GM12878 (cell line): ENCODE measurements around the gene FAM200B. TPM values are rescaled to one million over a fixed set of nuclear protein-coding genes. Genes with fewer than 3 reads are reported as not detected.

ENCODE experiments used
- ATAC-seq: fragments of 200-7000 bp; cut with Tn5 transposase; 3 replicates; pipeline ENCODE4 v1.9.1; 2020; ENCODE audit warnings: mild to moderate bottlenecking, moderate library complexity
- BruUV-seq: library from RNA; stranded (reverse); fragments of 400-500 nt; replicated peaks from 2 replicates; lab custom pipeline; 2021; lab: Mats Ljungman, UMichigan
- CTCF ChIA-PET: fragments of 300-600 bp; sonication (Branson Sonifier 250); formaldehyde crosslinking; extraction: SDS; loops from one replicate; lab custom pipeline; 2021; ENCODE audit warnings: inconsistent platforms; lab: Yijun Ruan, JAX
- POLR2A ChIA-PET: fragments of 350-600 bp; formaldehyde crosslinking; extraction: SDS; loops from one replicate; lab custom pipeline; 2021; ENCODE audit warnings: inconsistent platforms; lab: Charles Lee
- RAD21 ChIA-PET: fragments of 300-600 bp; sonication (Branson Sonifier 250); formaldehyde crosslinking; loops from one replicate; lab custom pipeline; 2023; ENCODE audit warnings: antibody characterized with exemption; ENCODE audit not compliant: unreplicated experiment; lab: Charles Lee
- SMC1A ChIA-PET: fragments of 300-600 bp; sonication (Branson Sonifier 250); formaldehyde crosslinking; loops from one replicate; lab custom pipeline; 2023; ENCODE audit not compliant: unreplicated experiment, uncharacterized antibody; lab: Charles Lee
- DNase-seq: peaks from one replicate; pipeline ENCODE4 v3.0.0-alpha.2; 2011; ENCODE audit warnings: low read depth, low spot score
- FAIRE-seq: peaks from 3 replicates; lab custom pipeline; 2011; peaks lifted over from hg19 to GRCh38; lab: Jason Lieb, UNC
- H2AFZ ChIP-seq: 2 replicates; pipeline ENCODE4 v1.6.0; 2011; ENCODE audit warnings: low read depth, low read length, control low read depth; ENCODE audit not compliant: control insufficient read depth
- H3K27ac ChIP-seq: 2 replicates; pipeline ENCODE4 v1.5.1; 2011; ENCODE audit warnings: control low read depth; ENCODE audit not compliant: control insufficient read depth, insufficient read depth
- H3K27me3 ChIP-seq, 2 experiments: replicated peaks in 1 of 2; 2 replicates each; pipeline versions ENCODE4 v1.6.0 to v1.6.1; 2011; ENCODE audit warnings: low read length in 1 of 2; ENCODE audit not compliant: control insufficient read depth in 2 of 2, insufficient read depth in 2 of 2
- H3K36me3 ChIP-seq, 2 experiments: 2 replicates each; pipeline ENCODE4 v1.5.1; 2011; ENCODE audit warnings: low read length in 1 of 2; ENCODE audit not compliant: control insufficient read depth in 2 of 2, insufficient read depth in 2 of 2
- H3K4me1 ChIP-seq: 2 replicates; pipeline ENCODE4 v1.6.1; 2011; ENCODE audit warnings: mild to moderate bottlenecking, low read length, moderate library complexity, mixed read lengths; ENCODE audit not compliant: control insufficient read depth, insufficient read depth
- H3K4me2 ChIP-seq: 2 replicates; pipeline ENCODE4 v1.6.0; 2011; ENCODE audit warnings: control low read depth; ENCODE audit not compliant: control insufficient read depth, insufficient read depth
- H3K4me3 ChIP-seq: fragments of 200-600 bp; sonication (generic); 2 replicates; pipeline ENCODE4 v1.5.1; 2016
- H3K79me2 ChIP-seq: 2 replicates; pipeline ENCODE4 v1.6.0; 2011; ENCODE audit warnings: low read length; ENCODE audit not compliant: control insufficient read depth, insufficient read depth
- H3K9ac ChIP-seq: 2 replicates; pipeline ENCODE4 v1.8.0; 2011; ENCODE audit warnings: low read length, control low read depth, mixed read lengths; ENCODE audit not compliant: control insufficient read depth, insufficient read depth
- H3K9me3 ChIP-seq: replicated peaks from 3 replicates; pipeline ENCODE4 v1.5.1; 2011; ENCODE audit warnings: mild to moderate bottlenecking, low read length; ENCODE audit not compliant: control insufficient read depth, insufficient read depth
- H4K20me1 ChIP-seq: 2 replicates; pipeline ENCODE4 v1.6.0; 2011; ENCODE audit not compliant: control insufficient read depth, insufficient read depth
- BHLHE40 ChIP-seq, 2 experiments: fragments of 450-650 bp in 1 of 2; IDR thresholded peaks; 2 replicates each; pipeline ENCODE4 v1.6.1; 2011 to 2017; ENCODE audit warnings: low read depth in 2 of 2, borderline replicate concordance in 1 of 2, improper control_type of control experiment in 1 of 2, low read length in 1 of 2, mild to moderate bottlenecking in 1 of 2
- E2F4 ChIP-seq: IDR thresholded peaks from 2 replicates; pipeline ENCODE4 v1.6.1; 2012; ENCODE audit warnings: low read depth, low read length, improper control_type of control experiment
- ETV6 ChIP-seq, 2 experiments: fragments of 450-650 bp in 1 of 2; IDR thresholded peaks in 1 of 2; conservative IDR thresholded peaks in 1 of 2; 2 replicates each; pipeline ENCODE4 v1.6.1; 2014; ENCODE audit warnings: antibody characterized with exemption in 1 of 2, borderline replicate concordance in 1 of 2, low read depth in 1 of 2, mild to moderate bottlenecking in 1 of 2, moderate library complexity in 1 of 2
- HCFC1 ChIP-seq: fragments of 150-350 bp; IDR thresholded peaks from 2 replicates; pipeline ENCODE4 v1.6.1; 2014; ENCODE audit warnings: low read length
- POLR2A ChIP-seq: IDR thresholded peaks from 2 replicates; pipeline ENCODE4 v1.6.1; 2011; ENCODE audit warnings: low read depth, mild to moderate bottlenecking, low read length
- RCOR1 ChIP-seq: conservative IDR thresholded peaks from 2 replicates; pipeline ENCODE4 v1.6.1; 2012; ENCODE audit warnings: low read depth, low read length, improper control_type of control experiment
- RUNX3 ChIP-seq: IDR thresholded peaks from 2 replicates; pipeline ENCODE4 v1.6.1; 2012; ENCODE audit warnings: low read length, inconsistent platforms
- SMC3 ChIP-seq: IDR thresholded peaks from 2 replicates; pipeline ENCODE4 v1.6.1; 2011; ENCODE audit warnings: low read length, improper control_type of control experiment, borderline replicate concordance
- ZBTB11 ChIP-seq: fragments of 450-650 bp; formaldehyde crosslinking; IDR thresholded peaks from 2 replicates; pipeline ENCODE4 v1.5.0; 2022; ENCODE audit warnings: mild to moderate bottlenecking, missing genetic modification characterization
- ZNF687 ChIP-seq: fragments of 450-650 bp; IDR thresholded peaks from 2 replicates; pipeline ENCODE4 v1.6.1; 2017; ENCODE audit warnings: mild to moderate bottlenecking, moderate library complexity
- WGBS: methylation state at CpG from one replicate; pipeline ENCODE4 v1.1.6; 2016; ENCODE audit warnings: low lambda C conversion rate; ENCODE audit not compliant: insufficient replicate concordance, insufficient coverage; ENCODE audit errors: missing lambda C conversion rate; 5-methylcytosine and 5-hydroxymethylcytosine counted together
- in situ Hi-C: fragments of 300-500 bp; cut with MboI; formaldehyde crosslinking; loops from 9 replicates; pipeline ENCODE4 v1.14.3; 2018; ENCODE audit warnings: mixed read lengths
- intact Hi-C: fragments of 100-400 bp; cut with micrococcal nuclease; formaldehyde crosslinking; loops from one replicate; pipeline ENCODE4 v1.14.2; 2022; ENCODE audit not compliant: unreplicated experiment
- polyA plus RNA-seq, 11 experiments: library from polyadenylated mRNA; depleted of rRNA in 4 of 11; unstranded in 6 of 11; stranded (reverse) in 5 of 11; fragments of >200 nt; fragmentation: Nextera tagmentation in 4 of 11; fragmentation: Illumina TruSeq in 1 of 11; extraction: Ambion mirVana in 4 of 11; extraction: Trizol in 1 of 11; gene quantifications; 1 replicate in 1 of 11; 2 replicates in 10 of 11; pipeline versions ENCODE4 v1.2.1 to v1.2.3, GENCODE V29; 2011 to 2016; ENCODE audit warnings: inconsistent platforms in 2 of 11, missing spikeins in 2 of 11, low read depth in 1 of 11
- total RNA-seq, 4 experiments: library from RNA; depleted of rRNA in 3 of 4; stranded (reverse); fragments of >200 nt in 3 of 4; fragmentation: Illumina TruSeq in 1 of 4; extraction: Trizol in 1 of 4; gene quantifications; 2 replicates each; pipeline versions ENCODE4 v1.2.1 to v1.2.3, GENCODE V29; 2013 to 2021
- TF ChIP-seq, protein P1 (sequence below): fragments of 150-350 bp; IDR thresholded peaks from 2 replicates; pipeline ENCODE4 v1.6.1; 2014; ENCODE audit warnings: mild to moderate bottlenecking, low read depth, low read length

FAM200B gene
- total and polyA plus RNA-seq, 10 of the 15 experiments (the other 5 are each of a cell fraction or from before 2014, with no cell fraction given) = 13.8 to 48.5 (median 25.5) TPM

- TF ChIP-seq ZNF687 = no peak
Observed at GRCh38 chr4:15717657-15718416, 36.2 kb downstream of the FAM200B start (continued).

DNA sequence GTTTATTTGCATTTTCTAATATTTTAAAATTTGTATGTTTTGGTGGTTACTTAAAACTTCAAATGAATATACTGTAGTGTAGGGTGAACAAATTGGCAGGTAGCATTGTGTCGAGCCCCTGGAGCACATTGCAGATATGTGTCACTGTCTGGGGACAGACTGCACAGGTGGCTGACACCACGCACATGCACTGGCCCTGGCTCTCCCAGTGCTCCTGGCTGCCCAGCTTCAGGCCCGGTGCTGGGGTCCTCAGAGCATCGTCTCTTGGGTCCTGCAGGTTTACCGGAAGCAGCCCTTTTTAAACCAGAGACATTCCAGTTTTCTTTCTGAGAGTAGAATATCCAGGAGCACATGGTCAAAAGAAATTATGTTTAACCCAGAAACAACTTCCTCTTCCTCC, 36.8 kb downstream of the FAM200B start:
- no peak overlapping the region for H2AFZ ChIP-seq
- no TSS peak for BruUV-seq
- H3K9me3 ChIP-seq = no peaks in the 10 kb centered on the region
- no peaks in the 10 kb centered on the region for H3K4me1 ChIP-seq
- in situ Hi-C loops (no loop called here), intact Hi-C loops (loop anchor here (10.0 kb wide), 1 partner anchor 484 kb away; no protein-coding TSS in a partner anchor)
- DNase-seq (no peak), FAIRE-seq (no peak), ATAC-seq (no peak)
- no peaks in the 10 kb centered on the region for H3K79me2 ChIP-seq
- H3K9ac ChIP-seq = no peak overlapping the region
- H3K4me3 ChIP-seq = no peak overlapping the region
- H3K36me3 ChIP-seq = no peaks in the 10 kb centered on the region
- H3K27me3 ChIP-seq = no peaks in the 10 kb centered on the region
- POLR2A ChIA-PET = no interaction called here
- WGBS = 26% methylated on average over 5 of the region's 5 CpGs
- SMC1A ChIA-PET = interaction anchor here (0.9 to 1.3 kb wide), 2 partner anchors 164 to 300 kb away, joined by 3 read pairs; no protein-coding TSS in a partner anchor
- CTCF ChIA-PET = interaction anchor here (1.0 to 1.2 kb wide), 2 partner anchors 11 to 238 kb away, joined by 3 to 4 read pairs; no protein-coding TSS in a partner anchor
- H4K20me1 ChIP-seq = no peaks in the 10 kb centered on the region
- no peak overlapping the region for H3K27ac ChIP-seq
- no peak overlapping the region for H3K4me2 ChIP-seq
- RAD21 ChIA-PET = no interaction called here
- TF ChIP-seq ETV6 (conservative IDR thresholded peaks at IDR 0.05 in 1 of 2, IDR thresholded peaks at IDR 0.05 in 1 of 2; ENCODE audit: borderline replicate concordance in 1 of 2, low read depth in 1 of 2) (no peak), SMC3 (no peak), POLR2A (no peak), E2F4 (no peak), HCFC1 (no peak), RCOR1 (no peak), ZBTB11 (no peak), BHLHE40 (IDR thresholded peaks at IDR 0.05; ENCODE audit: borderline replicate concordance in 1 of 2, low read depth in 2 of 2, low read length in 1 of 2) (no peak), RUNX3 (no peak)
- TF ChIP-seq, protein P1, sequence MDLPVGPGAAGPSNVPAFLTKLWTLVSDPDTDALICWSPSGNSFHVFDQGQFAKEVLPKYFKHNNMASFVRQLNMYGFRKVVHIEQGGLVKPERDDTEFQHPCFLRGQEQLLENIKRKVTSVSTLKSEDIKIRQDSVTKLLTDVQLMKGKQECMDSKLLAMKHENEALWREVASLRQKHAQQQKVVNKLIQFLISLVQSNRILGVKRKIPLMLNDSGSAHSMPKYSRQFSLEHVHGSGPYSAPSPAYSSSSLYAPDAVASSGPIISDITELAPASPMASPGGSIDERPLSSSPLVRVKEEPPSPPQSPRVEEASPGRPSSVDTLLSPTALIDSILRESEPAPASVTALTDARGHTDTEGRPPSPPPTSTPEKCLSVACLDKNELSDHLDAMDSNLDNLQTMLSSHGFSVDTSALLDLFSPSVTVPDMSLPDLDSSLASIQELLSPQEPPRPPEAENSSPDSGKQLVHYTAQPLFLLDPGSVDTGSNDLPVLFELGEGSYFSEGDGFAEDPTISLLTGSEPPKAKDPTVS = no peak
